ENCODE data around the gene MIEF2.

DNA sequence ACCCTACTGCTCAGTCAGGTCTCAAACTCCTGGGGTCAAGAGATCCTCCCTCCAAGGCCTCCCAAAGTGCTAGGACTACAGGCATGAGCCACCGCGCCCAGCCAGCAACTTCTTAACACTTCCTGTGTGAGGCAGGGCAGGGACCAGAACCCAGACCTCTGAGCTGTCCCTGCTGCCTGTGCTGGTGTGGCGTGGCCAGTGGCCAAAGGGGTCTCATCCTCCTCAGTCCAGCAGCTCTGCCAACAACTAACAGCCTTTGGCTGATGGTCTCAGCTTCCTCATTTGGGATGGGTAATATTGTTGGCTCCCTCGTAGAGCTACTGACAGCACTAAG lies 36.4 kb upstream of the MIEF2 start:
- TF ChIP-seq CTCF (conservative IDR thresholded peaks at IDR 0.05; ENCODE audit: low read depth, low read length) (no peak), EZH2phosphoT487 (IDR thresholded peaks at IDR 0.05; ENCODE audit: borderline replicate concordance, low read length) (no peak)

Measured in PC-3 (cell line).